A673 (cell line): ENCODE results near the gene TMEM255A.

Experiments
- EZH2 ChIP-seq: fragments of 200-600 bp; sonication (generic); IDR thresholded peaks from 2 replicates; pipeline ENCODE4 v1.6.1; 2017; ENCODE audit warnings: borderline replicate concordance, low read depth, mild to moderate bottlenecking, mixed read lengths, antibody characterized with exemption, low read length; ENCODE audit not compliant: poor library complexity, severe bottlenecking
- TF ChIP-seq, protein P1 (sequence below): fragments of 300-800, 200-600 bp; sonication (generic); conservative IDR thresholded peaks from 2 replicates; pipeline ENCODE4 v1.5.1; 2017; ENCODE audit warnings: low read depth, mild to moderate bottlenecking, antibody characterized with exemption, low read length, moderate library complexity, mixed read lengths

DNA sequence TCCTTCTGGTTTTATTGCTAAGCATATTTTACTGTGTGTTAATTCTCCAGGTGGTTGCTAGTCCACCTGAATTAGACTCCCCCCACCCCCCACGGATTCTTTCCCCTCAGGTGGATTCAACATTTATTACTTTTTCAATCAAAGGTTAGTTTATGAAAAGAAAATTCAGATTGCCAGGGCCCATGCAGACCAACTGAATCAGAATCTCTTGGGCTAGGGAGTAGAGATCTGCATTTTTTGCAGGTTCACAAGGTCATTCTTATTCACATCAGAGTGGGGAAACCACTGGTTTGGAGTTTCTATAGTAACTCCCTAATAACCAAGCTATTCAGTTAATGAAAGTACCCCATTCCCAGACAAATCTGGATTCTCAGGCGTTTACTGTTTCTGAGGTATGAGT is 9.8 kb downstream of the TMEM255A start:
- TF ChIP-seq, protein P1, sequence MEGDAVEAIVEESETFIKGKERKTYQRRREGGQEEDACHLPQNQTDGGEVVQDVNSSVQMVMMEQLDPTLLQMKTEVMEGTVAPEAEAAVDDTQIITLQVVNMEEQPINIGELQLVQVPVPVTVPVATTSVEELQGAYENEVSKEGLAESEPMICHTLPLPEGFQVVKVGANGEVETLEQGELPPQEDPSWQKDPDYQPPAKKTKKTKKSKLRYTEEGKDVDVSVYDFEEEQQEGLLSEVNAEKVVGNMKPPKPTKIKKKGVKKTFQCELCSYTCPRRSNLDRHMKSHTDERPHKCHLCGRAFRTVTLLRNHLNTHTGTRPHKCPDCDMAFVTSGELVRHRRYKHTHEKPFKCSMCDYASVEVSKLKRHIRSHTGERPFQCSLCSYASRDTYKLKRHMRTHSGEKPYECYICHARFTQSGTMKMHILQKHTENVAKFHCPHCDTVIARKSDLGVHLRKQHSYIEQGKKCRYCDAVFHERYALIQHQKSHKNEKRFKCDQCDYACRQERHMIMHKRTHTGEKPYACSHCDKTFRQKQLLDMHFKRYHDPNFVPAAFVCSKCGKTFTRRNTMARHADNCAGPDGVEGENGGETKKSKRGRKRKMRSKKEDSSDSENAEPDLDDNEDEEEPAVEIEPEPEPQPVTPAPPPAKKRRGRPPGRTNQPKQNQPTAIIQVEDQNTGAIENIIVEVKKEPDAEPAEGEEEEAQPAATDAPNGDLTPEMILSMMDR = no peak
- no peak for TF ChIP-seq EZH2
